Activated CD8-positive, alpha-beta memory T cell treated with anti-CD3 and anti-CD28 coated beads, Interleukin-2, amount 50 U/mL, for 24 hours (primary cell): ENCODE data around the gene NEUROD1.

Source experiments
- DNase-seq: peaks from one replicate; pipeline ENCODE4 v3.0.0-alpha.2; 2020; ENCODE audit errors: extremely low read depth

The NEUROD1 gene

DNA sequence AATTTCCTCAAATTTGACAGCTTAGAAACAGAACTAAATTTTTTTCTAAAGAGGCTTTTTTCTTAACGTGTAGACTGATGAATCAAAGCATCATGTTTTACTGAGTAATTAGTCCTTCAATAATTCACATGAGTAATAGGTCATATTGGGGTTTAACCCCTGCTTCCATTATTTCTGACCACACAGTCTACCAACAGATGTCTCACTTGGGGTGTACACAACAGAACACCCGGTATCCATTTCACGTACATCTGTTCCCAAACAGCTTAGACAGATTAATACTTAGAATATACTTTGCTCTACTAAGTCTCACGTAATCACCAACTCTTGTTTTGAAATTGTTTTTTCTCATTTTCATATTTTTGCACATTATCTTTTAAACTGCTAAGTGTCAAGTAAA lies 38.2 kb downstream of the NEUROD1 start:
- DNase-seq, result no peak

DNA sequence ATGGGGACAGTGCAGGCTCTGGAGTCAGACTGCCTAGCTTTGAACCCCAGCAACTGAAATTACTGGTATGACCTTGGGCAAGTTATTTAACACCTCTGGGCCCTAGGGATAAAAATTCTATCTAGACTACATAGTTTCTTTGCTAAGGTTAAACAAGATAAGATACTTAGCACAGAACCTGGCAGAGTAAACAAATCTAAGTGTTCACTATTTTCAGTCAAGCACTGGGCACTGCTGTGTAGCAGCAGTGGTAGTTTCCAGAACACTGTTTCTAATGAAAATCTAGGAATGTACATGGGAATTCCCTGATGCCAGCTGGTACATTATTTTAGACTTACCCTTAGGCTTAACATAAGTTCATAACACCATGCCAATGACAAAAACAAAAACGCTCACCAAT lies 40.6 kb downstream of the NEUROD1 start:
- DNase-seq, result no peak

GRCh38 chr2:181632733-181633401 lies 47.5 kb downstream of the NEUROD1 start:
- DNase-seq, result no peak

- DNase-seq, result no peak
These were observed 51.4 kb downstream of the NEUROD1 start for GRCh38 chr2:181628590-181629585.

- DNase-seq, result no peak
These were observed 52.8 kb downstream of the NEUROD1 start for GRCh38 chr2:181627545-181627944.

- no peak for DNase-seq
These were observed 53.6 kb downstream of the NEUROD1 start for GRCh38 chr2:181626671-181627070.
